Stromal cell of bone marrow (primary cell): Measurements from ENCODE around the gene CPNE4.
A peak's percentile ranks its signal among the peaks of the same experiment; 100 is the strongest.
"Not testable (repeated sequence)": the region's sequence is repeated elsewhere in the genome, so short reads cannot be mapped to it uniquely, and the experiment has no call there.

Experiments
- DNase-seq: peaks from one replicate; pipeline ENCODE4 v3.0.0-alpha.2; 2012; ENCODE audit warnings: low read depth

The CPNE4 gene

DNA sequence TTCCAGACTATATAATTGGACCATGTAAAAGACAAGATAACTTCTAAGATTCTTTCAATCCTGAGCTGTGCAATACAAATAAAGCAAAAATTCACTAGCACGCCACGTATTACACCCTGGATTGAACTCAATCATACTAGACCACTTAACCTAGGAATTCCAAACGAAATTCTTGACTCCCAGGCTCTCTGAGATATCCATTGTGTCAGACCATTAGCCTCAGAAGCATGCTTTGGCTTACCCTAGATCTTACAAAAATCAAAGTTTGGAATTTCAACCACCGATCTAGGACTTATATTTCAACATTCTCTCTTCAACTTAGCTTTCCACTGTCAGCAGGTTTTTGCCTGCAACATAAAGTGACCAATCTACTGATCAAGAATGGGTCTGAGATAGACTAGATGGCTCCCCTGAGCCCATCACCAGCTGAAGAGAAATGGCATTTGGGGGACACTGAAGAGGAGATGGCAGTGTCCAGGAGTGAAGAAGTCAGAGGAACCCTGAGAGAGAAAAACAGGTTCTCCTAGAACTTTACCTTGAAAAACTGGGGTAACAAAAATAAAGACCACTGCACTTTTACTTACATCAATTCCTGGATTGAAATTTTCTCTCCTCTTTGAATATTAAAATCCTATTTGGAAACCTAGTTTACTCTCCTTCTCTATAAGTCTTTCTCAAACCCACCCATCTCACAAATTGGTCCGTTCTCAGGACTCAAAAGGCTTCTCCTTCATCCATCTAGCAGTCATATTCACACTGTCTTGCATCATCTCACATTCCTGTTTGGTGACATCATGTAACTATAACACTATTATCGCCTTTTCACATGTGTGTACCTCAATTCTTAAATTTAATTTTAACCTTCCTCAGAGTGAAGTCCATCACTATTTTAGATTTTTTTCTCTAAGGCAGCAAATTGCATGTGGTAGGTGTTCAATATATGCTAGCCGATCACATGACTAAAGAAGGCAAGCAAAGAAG lies 18.5 kb downstream of the CPNE4 start:
- DNase-seq = no peak

DNA sequence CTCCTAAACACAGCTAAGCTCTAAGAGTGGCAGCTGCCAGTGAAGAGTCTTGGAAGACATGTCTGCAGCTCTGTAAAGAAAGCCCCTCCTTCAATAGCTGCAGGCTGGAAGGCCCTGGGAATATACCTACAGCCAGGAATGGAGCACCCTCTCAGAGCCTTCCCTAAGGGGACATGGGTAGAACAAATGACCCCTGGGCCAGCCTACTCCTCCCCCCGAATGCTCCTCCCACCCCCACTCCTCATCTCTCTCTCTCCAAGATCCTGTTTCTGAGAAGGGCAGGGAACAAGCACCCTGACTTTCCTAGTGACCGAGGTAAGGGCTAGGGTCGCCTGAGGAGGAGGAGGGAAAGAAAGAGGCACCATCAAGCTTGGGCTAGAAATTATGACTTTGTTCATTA lies 20.7 kb downstream of the CPNE4 start:
- no peak for DNase-seq

GRCh38 chr3:132009241-132009640 lies 25.6 kb downstream of the CPNE4 start:
- DNase-seq = no peak

- DNase-seq = no peak
Measured at GRCh38 chr3:132008837-132009236, 26.0 kb downstream of the CPNE4 start.

GRCh38 chr3:132007617-132008016 lies 27.2 kb downstream of the CPNE4 start:
- no peak for DNase-seq

DNA sequence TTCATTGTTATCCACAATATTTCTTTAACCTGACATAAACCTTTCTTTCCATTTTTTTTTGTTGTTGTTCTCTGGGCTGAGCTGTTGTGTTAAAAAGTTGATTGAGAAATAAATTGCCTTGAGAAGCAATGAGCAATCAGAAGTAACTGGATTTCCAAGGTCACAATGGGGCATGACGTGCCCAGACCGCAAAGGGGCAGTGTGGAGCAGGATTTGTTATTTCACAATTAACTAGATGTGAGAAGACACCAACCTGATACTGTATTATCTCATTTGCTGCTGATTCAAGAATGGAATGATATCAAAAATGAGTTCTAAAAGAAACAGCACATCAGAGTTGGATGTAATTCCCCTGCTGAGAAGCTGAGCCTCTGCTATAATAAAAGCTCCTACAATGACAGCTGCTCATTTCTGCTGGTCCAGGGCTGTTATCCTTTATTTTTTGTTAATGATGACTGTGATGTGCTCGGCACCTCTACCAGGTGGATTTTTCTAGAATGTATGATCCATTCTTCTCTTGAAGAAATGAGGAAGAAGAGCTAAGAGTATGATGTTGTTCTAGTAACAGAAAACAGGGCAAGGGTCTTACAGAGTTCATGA lies 28.1 kb downstream of the CPNE4 start:
- DNase-seq = peak; percentile 6

GRCh38 chr3:132004571-132004970 lies 30.2 kb downstream of the CPNE4 start:
- DNase-seq = peak; percentile 24

- no peak for DNase-seq
Measured at GRCh38 chr3:132003685-132004084, 31.1 kb downstream of the CPNE4 start.

GRCh38 chr3:132001999-132002398 lies 32.8 kb downstream of the CPNE4 start:
- no peak for DNase-seq

GRCh38 chr3:132001036-132001435 lies 33.8 kb downstream of the CPNE4 start:
- no peak for DNase-seq

DNA sequence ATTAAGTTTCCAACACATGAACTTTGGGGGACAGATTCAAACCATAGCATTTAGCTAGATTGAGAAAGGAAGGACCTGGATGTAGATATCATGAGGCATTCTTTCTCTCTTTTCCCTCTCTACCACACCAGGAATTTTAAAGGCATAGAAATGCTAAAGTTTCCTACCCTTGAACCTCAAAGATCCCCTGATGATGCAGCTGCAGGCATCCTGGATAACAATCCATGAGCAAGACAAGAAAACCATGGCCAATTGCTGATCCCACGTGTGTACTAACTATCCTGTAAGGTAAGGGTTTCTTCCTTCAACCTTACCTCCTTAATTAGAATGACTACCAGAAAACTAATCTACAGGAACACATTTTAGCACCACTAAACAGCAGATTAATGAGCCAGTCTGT lies 36.8 kb downstream of the CPNE4 start:
- DNase-seq = no peak

DNA sequence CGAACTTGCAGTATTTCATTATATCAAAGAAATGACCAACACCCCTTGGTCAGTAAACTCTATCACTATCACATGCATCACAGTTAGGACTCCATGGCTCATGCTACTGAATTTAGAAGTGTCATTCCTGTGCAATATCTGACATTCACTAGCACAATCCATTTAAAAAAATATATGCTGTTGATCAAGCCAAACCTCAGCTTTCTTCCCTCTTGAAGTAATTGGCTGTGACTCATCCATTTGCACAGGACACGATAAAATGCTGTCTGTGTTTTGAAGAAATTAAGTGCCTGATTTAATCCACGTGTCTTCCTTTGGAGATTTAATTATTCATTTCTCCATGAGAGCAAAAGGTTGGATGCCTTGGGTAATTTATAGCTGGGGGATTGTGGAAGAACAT lies 38.9 kb downstream of the CPNE4 start:
- DNase-seq = no peak

DNA sequence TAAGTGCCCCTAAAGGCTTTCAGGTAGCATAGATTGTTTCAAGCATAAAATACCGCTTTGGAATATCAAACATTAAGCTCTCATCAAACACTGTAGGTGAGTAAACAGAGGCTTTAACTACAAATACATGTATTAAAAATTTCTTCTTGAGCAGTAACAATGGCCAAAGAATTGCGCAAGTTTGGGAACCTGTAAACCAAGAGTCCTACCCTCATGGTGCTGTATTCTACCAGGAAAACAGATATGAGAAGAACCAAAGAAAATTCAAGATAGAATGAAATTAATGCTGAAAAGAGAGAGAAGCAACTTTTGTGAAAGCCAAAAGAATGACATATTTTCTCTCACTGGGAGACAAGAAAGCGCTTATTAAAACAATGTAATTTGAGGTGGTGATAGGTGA lies 45.5 kb downstream of the CPNE4 start:
- no peak for DNase-seq

GRCh38 chr3:131988209-131988608 lies 46.6 kb downstream of the CPNE4 start:
- DNase-seq = no peak

- no peak for DNase-seq
Measured at GRCh38 chr3:131983689-131984088, 51.1 kb downstream of the CPNE4 start.

DNA sequence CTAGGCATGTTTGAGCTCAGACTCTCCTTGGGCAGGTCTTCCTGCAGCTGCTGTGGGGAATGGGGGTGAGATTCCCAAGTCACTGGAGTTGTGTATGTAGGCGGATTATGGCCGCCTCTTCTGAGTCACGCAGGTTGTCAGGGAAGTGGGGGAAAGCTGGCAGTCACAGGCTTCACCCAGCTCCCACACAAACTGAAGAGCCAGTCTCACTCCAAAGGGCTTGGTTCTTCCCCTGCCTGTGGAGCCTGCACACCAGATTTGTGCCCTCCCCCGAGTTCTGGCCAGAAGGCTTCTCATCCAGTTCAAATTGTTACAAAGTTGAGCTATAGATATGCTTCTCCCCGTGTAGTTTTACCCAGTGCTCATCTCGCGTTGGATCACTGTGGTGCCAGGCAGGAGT lies 53.5 kb downstream of the CPNE4 start:
- no peak for DNase-seq

DNA sequence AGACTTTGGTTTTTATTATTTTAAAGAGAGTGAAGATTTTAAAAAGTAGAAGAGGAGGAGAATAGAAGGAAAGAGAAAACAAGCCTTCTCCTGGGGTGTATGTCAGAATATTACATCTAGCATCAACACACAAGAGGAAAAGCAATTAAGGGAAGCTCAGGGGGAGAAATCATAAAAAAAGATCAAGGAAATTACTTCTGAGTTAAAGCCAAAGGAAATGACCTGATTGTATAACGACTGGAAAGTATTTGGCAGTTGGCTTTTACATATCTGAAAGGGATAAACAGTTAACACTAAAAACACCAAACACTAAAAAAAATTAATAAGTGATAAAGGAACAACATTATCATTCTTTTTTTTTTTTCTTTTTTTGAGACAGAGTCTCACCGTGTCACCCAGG lies 58.4 kb downstream of the CPNE4 start:
- DNase-seq = no peak

DNA sequence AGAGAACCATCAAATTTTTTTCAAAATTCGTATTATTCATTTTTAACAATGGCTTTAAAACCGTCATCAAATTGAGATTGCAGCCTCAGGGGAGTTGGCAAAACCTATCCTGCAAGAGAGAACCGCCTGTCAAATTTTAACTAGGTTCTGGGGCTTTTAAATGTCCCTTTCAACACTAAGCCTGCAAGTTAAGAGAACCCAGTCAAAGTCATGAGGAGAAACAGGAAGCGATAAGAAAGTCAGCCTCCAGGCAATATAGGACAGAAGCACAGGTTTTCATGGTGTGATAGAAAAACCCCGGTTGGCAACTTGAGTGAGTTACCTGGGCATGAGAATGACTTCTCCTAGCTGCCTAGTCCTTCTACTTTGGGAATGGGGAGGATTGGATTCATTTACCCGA lies 59.8 kb downstream of the CPNE4 start:
- DNase-seq = no peak

- DNase-seq = no peak
Measured at GRCh38 chr3:131973731-131974130, 61.1 kb downstream of the CPNE4 start.

DNA sequence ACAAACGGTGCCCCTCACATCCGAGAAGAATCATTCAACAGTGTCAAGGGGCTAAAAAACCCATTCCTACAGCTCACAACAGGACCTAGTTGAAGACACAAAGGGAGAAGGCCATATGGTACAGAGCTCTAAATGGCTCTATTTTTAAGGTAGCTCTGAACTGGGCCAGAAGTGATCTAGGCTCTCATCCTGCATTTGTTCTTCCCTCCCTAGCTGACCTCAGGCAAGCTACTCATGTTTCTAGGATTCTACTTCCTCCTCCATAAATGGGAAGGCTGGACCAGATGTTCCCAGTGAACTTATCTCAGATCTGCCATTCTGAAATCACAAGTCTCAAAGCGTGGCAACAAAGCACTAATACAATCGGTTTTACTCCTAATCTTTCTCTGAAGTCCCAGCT lies 62.3 kb downstream of the CPNE4 start:
- no peak for DNase-seq

DNA sequence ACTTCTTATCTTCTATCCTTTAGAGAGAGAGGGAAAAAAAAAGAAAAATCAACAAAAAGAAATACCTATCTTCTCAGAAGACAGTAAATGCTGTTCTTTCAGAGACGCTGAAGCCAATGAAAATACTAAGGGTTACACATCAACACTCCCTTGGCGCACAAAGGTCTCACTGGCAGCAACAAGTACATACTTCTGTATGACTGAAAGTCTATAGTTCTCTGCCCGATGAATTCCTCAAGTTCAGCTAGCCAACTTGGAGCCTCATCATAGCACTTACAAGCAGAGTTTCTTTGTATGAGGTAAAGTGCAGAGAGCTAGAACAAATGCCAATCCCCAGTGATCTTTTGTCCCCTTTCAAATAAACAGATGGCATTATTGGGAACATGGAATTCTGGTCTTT lies 62.7 kb downstream of the CPNE4 start:
- no peak for DNase-seq

DNA sequence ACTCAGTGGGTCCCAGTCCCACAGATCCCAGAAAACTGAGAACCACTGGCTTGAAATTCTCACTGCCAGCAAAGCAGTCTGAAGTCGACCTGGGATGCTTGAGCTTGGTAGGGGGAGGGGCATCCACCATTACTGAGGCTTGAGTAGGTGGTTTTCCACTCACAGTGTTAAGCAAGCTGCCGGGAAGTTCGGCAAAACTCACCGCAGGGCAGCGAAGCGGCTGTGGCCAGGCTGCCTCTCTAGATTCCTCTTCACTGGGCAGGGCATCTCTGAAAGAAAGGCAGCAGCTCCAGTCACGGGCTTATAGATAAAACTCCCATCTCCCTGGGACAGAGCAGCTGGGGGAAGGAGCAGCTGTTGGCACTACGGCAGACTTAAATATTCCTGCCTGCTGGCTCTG lies 71.4 kb downstream of the CPNE4 start:
- not testable (repeated sequence) for DNase-seq

GRCh38 chr3:131962982-131963381 lies 71.8 kb downstream of the CPNE4 start:
- no peak for DNase-seq

DNA sequence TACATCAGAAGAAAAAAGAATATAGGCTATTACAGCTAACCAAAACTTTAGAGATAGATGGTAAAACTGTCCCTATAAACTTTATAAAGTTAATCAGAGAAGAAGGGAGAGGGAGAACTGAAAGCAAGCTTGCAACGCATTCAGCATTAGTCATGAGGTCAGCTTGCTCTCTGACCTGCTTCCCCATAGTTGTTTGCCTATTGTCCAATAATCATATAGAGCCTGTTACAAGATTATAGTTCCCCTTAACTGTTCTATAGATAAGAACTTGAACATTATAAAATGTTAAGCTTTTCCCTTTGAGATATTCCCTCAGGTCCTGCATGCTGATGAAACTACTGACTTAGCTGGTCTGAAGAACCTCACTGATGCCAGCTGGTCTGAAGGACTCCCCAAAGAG lies 74.5 kb downstream of the CPNE4 start:
- DNase-seq = peak; percentile 7
